H9 (cell line): ENCODE data around the gene BCAP29. TPM values are rescaled to one million over a fixed set of nuclear protein-coding genes. Genes with fewer than 3 reads are reported as not detected.

Source experiments
- DNase-seq: peaks from one replicate; pipeline ENCODE4 v3.0.0-alpha.2; 2017
- H2AFZ ChIP-seq: one replicate; pipeline ENCODE4 v1.6.1; 2013; ENCODE audit warnings: mild to moderate bottlenecking, low read length, control low read depth, moderate library complexity
- H2AK5ac ChIP-seq: 2 replicates; pipeline ENCODE4 v1.6.1; 2013; ENCODE audit warnings: low read length, control low read depth, mixed read lengths; ENCODE audit not compliant: insufficient read length
- H2BK120ac ChIP-seq: one replicate; pipeline ENCODE4 v1.6.1; 2013; ENCODE audit warnings: low read depth, mild to moderate bottlenecking, low read length, control low read depth, inconsistent platforms; ENCODE audit not compliant: poor library complexity, severe bottlenecking
- H2BK12ac ChIP-seq: 2 replicates; pipeline ENCODE4 v1.6.1; 2013; ENCODE audit warnings: low read length, control low read depth, mixed read lengths, low read depth; ENCODE audit not compliant: insufficient read length
- H2BK15ac ChIP-seq: 2 replicates; pipeline ENCODE4 v1.6.1; 2013; ENCODE audit warnings: low read depth, low read length, control low read depth
- H2BK20ac ChIP-seq: one replicate; pipeline ENCODE4 v1.6.1; 2013; ENCODE audit warnings: low read depth, mild to moderate bottlenecking, low read length, control low read depth, inconsistent platforms; ENCODE audit not compliant: poor library complexity, severe bottlenecking
- H2BK5ac ChIP-seq: 2 replicates; pipeline ENCODE4 v1.6.1; 2013; ENCODE audit warnings: low read length, control low read depth, mixed read lengths; ENCODE audit not compliant: insufficient read length
- H3K14ac ChIP-seq: 2 replicates; pipeline ENCODE4 v1.6.1; 2013; ENCODE audit warnings: low read length, control low read depth; ENCODE audit not compliant: insufficient read depth
- H3K18ac ChIP-seq: 2 replicates; pipeline ENCODE4 v1.6.1; 2013; ENCODE audit warnings: low read depth, mild to moderate bottlenecking, mixed read lengths, low read length, control low read depth; ENCODE audit not compliant: insufficient read length
- H3K23ac ChIP-seq: 2 replicates; pipeline ENCODE4 v1.6.1; 2013; ENCODE audit warnings: low read length, control low read depth, mixed read lengths, low read depth; ENCODE audit not compliant: insufficient read length
- H3K23me2 ChIP-seq: 2 replicates; pipeline ENCODE4 v1.6.1; 2013; ENCODE audit warnings: low read depth, mild to moderate bottlenecking, mixed read lengths, low read length, control low read depth; ENCODE audit not compliant: insufficient read length, poor library complexity, severe bottlenecking
- H3K27ac ChIP-seq: 2 replicates; pipeline ENCODE4 v1.5.1; 2013; ENCODE audit warnings: low read length, control low read depth, mixed read lengths, low read depth; ENCODE audit not compliant: insufficient read length
- H3K27me3 ChIP-seq: 2 replicates; pipeline ENCODE4 v1.6.1; 2013; ENCODE audit warnings: low read length, control low read depth, inconsistent platforms; ENCODE audit not compliant: insufficient read depth
- H3K4ac ChIP-seq: 2 replicates; pipeline ENCODE4 v1.6.1; 2013; ENCODE audit warnings: low read depth, mild to moderate bottlenecking, control low read depth, inconsistent platforms, low read length, moderate library complexity
- H3K4me1 ChIP-seq: 2 replicates; pipeline ENCODE4 v1.6.1; 2013; ENCODE audit warnings: low read length, control low read depth, inconsistent platforms; ENCODE audit not compliant: insufficient read depth
- H3K4me2 ChIP-seq: 2 replicates; pipeline ENCODE4 v1.6.1; 2013; ENCODE audit warnings: low read length, control low read depth, mixed read lengths; ENCODE audit not compliant: insufficient read length, insufficient read depth
- H3K56ac ChIP-seq: 2 replicates; pipeline ENCODE4 v1.6.1; 2013; ENCODE audit warnings: low read depth, mild to moderate bottlenecking, mixed read lengths, low read length, control low read depth; ENCODE audit not compliant: insufficient read length
- H3K79me1 ChIP-seq: 2 replicates; pipeline ENCODE4 v1.6.1; 2013; ENCODE audit warnings: low read depth, mild to moderate bottlenecking, moderate library complexity, low read length, control low read depth, inconsistent platforms; ENCODE audit not compliant: insufficient read depth, poor library complexity, severe bottlenecking
- H3K79me2 ChIP-seq: 2 replicates; pipeline ENCODE4 v1.6.1; 2013; ENCODE audit warnings: low read length, control low read depth, inconsistent platforms; ENCODE audit not compliant: insufficient read depth
- H3K9ac ChIP-seq: 2 replicates; pipeline ENCODE4 v1.6.1; 2013; ENCODE audit warnings: low read length, control low read depth, mixed read lengths; ENCODE audit not compliant: insufficient read length; ENCODE audit errors: extremely low read depth
- H3K9me3 ChIP-seq: one replicate; pipeline ENCODE4 v1.6.1; 2013; ENCODE audit warnings: low read depth, low read length, inconsistent platforms; ENCODE audit not compliant: control insufficient read depth
- H3T11ph ChIP-seq: one replicate; pipeline ENCODE4 v1.6.1; 2013; ENCODE audit warnings: mild to moderate bottlenecking, low read length, control low read depth, inconsistent platforms
- H4K20me1 ChIP-seq: one replicate; pipeline ENCODE4 v1.6.1; 2013; ENCODE audit not compliant: control insufficient read depth, insufficient read length, insufficient read depth
- H4K5ac ChIP-seq: 2 replicates; pipeline ENCODE4 v1.6.1; 2013; ENCODE audit warnings: low read depth, mild to moderate bottlenecking, mixed read lengths, low read length, control low read depth; ENCODE audit not compliant: insufficient read length
- H4K8ac ChIP-seq: replicated peaks from 2 replicates; pipeline ENCODE4 v1.6.1; 2013; ENCODE audit warnings: low read length, control low read depth, mixed read lengths, low read depth; ENCODE audit not compliant: insufficient read length
- H4K91ac ChIP-seq: 2 replicates; pipeline ENCODE4 v1.6.1; 2013; ENCODE audit warnings: low read depth, mild to moderate bottlenecking, moderate library complexity, mixed read lengths, low read length, control low read depth; ENCODE audit not compliant: insufficient read length
- H3K27ac Mint-ChIP-seq, 3 experiments: 2 replicates in 2 of 3; 3 replicates in 1 of 3; pipeline ENCODE4 v1.8.0; 2020 to 2021; ENCODE audit warnings: mixed read lengths in 3 of 3, mild to moderate bottlenecking in 1 of 3, moderate library complexity in 1 of 3
- H3K27me3 Mint-ChIP-seq: 2 replicates; pipeline ENCODE4 v1.8.0; 2021; ENCODE audit warnings: low read depth, mild to moderate bottlenecking, moderate library complexity, mixed read lengths
- H3K36me3 Mint-ChIP-seq, 3 experiments: 2 replicates in 2 of 3; 3 replicates in 1 of 3; pipeline ENCODE4 v1.8.0; 2020 to 2021; ENCODE audit warnings: low read depth in 3 of 3, mixed read lengths in 3 of 3; ENCODE audit not compliant: insufficient read depth in 1 of 3
- H3K4me1 Mint-ChIP-seq, 2 experiments: 2 replicates each; pipeline ENCODE4 v1.8.0; 2020; ENCODE audit warnings: mixed read lengths in 2 of 2
- H3K4me3 Mint-ChIP-seq, 2 experiments: 2 replicates in 1 of 2; 3 replicates in 1 of 2; pipeline ENCODE4 v1.8.0; 2020 to 2021; ENCODE audit warnings: mild to moderate bottlenecking in 2 of 2, mixed read lengths in 2 of 2, moderate library complexity in 1 of 2
- H3K9me3 Mint-ChIP-seq, 2 experiments: 2 replicates in 1 of 2; 3 replicates in 1 of 2; pipeline ENCODE4 v1.8.0; 2020; ENCODE audit warnings: mild to moderate bottlenecking in 2 of 2, mixed read lengths in 2 of 2, moderate library complexity in 1 of 2
- WGBS: extraction: QIAGEN DNeasy Blood & Tissue Kit; methylation state at CpG from one replicate; pipeline ENCODE4 v1.1.7; 2013; ENCODE audit warnings: missing lambda C conversion rate, low lambda C conversion rate, mixed read lengths; ENCODE audit not compliant: insufficient read length; ENCODE audit errors: extremely low coverage; 5-methylcytosine and 5-hydroxymethylcytosine counted together
- total RNA-seq: library from RNA; stranded (reverse); gene quantifications from 2 replicates; pipeline ENCODE4 v1.2.1, GENCODE V29; 2021
- TF ChIP-seq, protein P1 (sequence below): fragments of 200-600 bp; sonication (generic); conservative IDR thresholded peaks from 3 replicates; pipeline ENCODE4 v1.8.0; 2021; ENCODE audit warnings: antibody characterized with exemption, mild to moderate bottlenecking

Gene BCAP29
- total RNA-seq, 1 experiment from 2014 or later: 30.6 TPM

DNA sequence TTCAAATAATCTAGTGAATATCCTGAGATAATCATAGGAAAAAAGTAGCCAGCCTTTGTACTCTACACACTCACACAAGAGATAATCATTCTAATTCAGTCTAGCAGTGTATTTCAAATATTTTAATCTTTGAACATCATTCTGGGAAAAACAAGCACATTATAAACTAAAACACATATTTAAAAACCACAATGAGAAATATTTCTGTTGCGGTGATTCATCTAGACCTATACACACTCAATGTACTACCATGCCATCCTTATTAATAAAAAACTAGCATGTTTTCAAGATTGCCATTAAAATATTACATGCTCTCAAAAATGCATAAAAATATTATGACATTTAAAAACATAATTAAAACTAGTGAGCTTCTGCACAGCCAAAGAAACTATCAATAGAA is 28.1 kb upstream of the BCAP29 start:
- H2BK120ac ChIP-seq: no peak overlapping the region
- Mint-ChIP-seq H3K4me1 (no peaks in the 10 kb centered on the region), H3K4me3 (no peak overlapping the region), H3K9me3 (no peaks in the 10 kb centered on the region), H3K36me3 (peaks cover 14 to 43% (median 40%) of the 10 kb centered on the region in 3 experiments), H3K27me3 (no peaks in the 10 kb centered on the region), H3K27ac (no peak overlapping the region)
- H2AFZ ChIP-seq: no peak overlapping the region
- no peak overlapping the region for H3K9ac ChIP-seq
- DNase-seq: no peak
- no peak overlapping the region for H3K4ac ChIP-seq
- no CpG with 5 or more reads among the region's 1 CpG for WGBS
- no peak overlapping the region for H2BK15ac ChIP-seq
- H4K8ac ChIP-seq: no peak overlapping the region
- H3K18ac ChIP-seq: no peak overlapping the region
- no peaks in the 10 kb centered on the region for H3K27me3 ChIP-seq
- no peak overlapping the region for H2AK5ac ChIP-seq
- H2BK20ac ChIP-seq: no peak overlapping the region
- no peak overlapping the region for H3T11ph ChIP-seq
- H3K14ac ChIP-seq: no peak overlapping the region
- H2BK12ac ChIP-seq: no peak overlapping the region
- no peaks in the 10 kb centered on the region for H3K9me3 ChIP-seq
- H3K79me2 ChIP-seq: peaks cover 1% of the 10 kb centered on the region; the same call in 1 of the 2 replicates
- no peak overlapping the region for H4K5ac ChIP-seq
- TF ChIP-seq, protein P1, sequence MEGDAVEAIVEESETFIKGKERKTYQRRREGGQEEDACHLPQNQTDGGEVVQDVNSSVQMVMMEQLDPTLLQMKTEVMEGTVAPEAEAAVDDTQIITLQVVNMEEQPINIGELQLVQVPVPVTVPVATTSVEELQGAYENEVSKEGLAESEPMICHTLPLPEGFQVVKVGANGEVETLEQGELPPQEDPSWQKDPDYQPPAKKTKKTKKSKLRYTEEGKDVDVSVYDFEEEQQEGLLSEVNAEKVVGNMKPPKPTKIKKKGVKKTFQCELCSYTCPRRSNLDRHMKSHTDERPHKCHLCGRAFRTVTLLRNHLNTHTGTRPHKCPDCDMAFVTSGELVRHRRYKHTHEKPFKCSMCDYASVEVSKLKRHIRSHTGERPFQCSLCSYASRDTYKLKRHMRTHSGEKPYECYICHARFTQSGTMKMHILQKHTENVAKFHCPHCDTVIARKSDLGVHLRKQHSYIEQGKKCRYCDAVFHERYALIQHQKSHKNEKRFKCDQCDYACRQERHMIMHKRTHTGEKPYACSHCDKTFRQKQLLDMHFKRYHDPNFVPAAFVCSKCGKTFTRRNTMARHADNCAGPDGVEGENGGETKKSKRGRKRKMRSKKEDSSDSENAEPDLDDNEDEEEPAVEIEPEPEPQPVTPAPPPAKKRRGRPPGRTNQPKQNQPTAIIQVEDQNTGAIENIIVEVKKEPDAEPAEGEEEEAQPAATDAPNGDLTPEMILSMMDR: no peak
- no peak overlapping the region for H3K56ac ChIP-seq
- no peaks in the 10 kb centered on the region for H3K79me1 ChIP-seq
- H4K20me1 ChIP-seq: no peaks in the 10 kb centered on the region
- H3K23ac ChIP-seq: no peak overlapping the region
- H3K23me2 ChIP-seq: no peaks in the 10 kb centered on the region
- H3K4me2 ChIP-seq: no peak overlapping the region
- H4K91ac ChIP-seq: no peak overlapping the region
- H3K4me1 ChIP-seq: no peaks in the 10 kb centered on the region
- no peak overlapping the region for H2BK5ac ChIP-seq
- no peak overlapping the region for H3K27ac ChIP-seq
